ENCODE data around the gene IRF2. TPM values are rescaled to one million over a fixed set of nuclear protein-coding genes. Genes with fewer than 3 reads are reported as not detected.
A peak's percentile ranks its signal among the peaks of the same experiment; 100 is the strongest.

Gene IRF2
- total RNA-seq, 2 donors from 2014 or later: 17.3 to 24.6 TPM

GRCh38 chr4:184387351-184387750, 87.0 kb downstream of the IRF2 start:
- Mint-ChIP-seq H3K4me3 (no peak overlapping the region), H3K4me1 (peaks cover 47% of the 10 kb centered on the region), H3K27me3 (ENCODE audit: insufficient read depth) (no peaks in the 10 kb centered on the region), H3K36me3 (ENCODE audit: low read depth) (peaks cover 48% of the 10 kb centered on the region), H3K9me3 (no peaks in the 10 kb centered on the region), H3K27ac (peak overlapping the region; percentile 13)
- TF ChIP-seq CTCF (conservative IDR thresholded peaks at IDR 0.05): no peak
- Histone ChIP-seq H3K27ac (ENCODE audit: low read depth, low read length) (no peak overlapping the region), H3K4me1 (ENCODE audit: control insufficient read depth, insufficient read depth, low read length) (peaks cover 21% of the 10 kb centered on the region), H3K9ac (ENCODE audit: extremely low read depth, low read length, poor library complexity, severe bottlenecking) (no peak overlapping the region), H3K9me3 (ENCODE audit: control insufficient read depth, low read length) (peaks cover 7% of the 10 kb centered on the region), H3K4me3 (ENCODE audit: low read length) (no peak overlapping the region), H3K27me3 (ENCODE audit: control insufficient read depth, insufficient read depth, low read length, poor library complexity, severe bottlenecking) (no peaks in the 10 kb centered on the region), H3K36me3 (ENCODE audit: control insufficient read depth, insufficient read depth, low read length) (peaks cover 21% of the 10 kb centered on the region)
- DNase-seq: peak; percentile 35
- 76 to 79% methylated on average over 5 to 6 of the region's 6 CpGs for WGBS, 2 experiments (ENCODE audit: insufficient coverage in 1 of 2, insufficient read length in 1 of 2)

- Mint-ChIP-seq H3K27me3 (ENCODE audit: insufficient read depth) (no peaks in the 10 kb centered on the region), H3K4me1 (peaks cover 57% of the 10 kb centered on the region), H3K9me3 (no peaks in the 10 kb centered on the region), H3K36me3 (ENCODE audit: low read depth) (peaks cover 39% of the 10 kb centered on the region), H3K4me3 (no peak overlapping the region), H3K27ac (peak overlapping the region; percentile 74)
- no peak overlapping the region for H3K4me3 ChIP-seq (ENCODE audit: low read length)
- no peak for TF ChIP-seq CTCF (conservative IDR thresholded peaks at IDR 0.05)
- DNase-seq: peak; percentile 67
- no peak overlapping the region for H3K9ac ChIP-seq (ENCODE audit: extremely low read depth, low read length, poor library complexity, severe bottlenecking)
- no peak overlapping the region for H3K27ac ChIP-seq (ENCODE audit: low read depth, low read length)
- WGBS, 2 experiments (ENCODE audit: insufficient coverage in 1 of 2, insufficient read length in 1 of 2): 64 to 82% methylated on average over 8 to 10 of the region's 10 CpGs
- H3K27me3 ChIP-seq (ENCODE audit: control insufficient read depth, insufficient read depth, low read length, poor library complexity, severe bottlenecking): no peaks in the 10 kb centered on the region
- H3K9me3 ChIP-seq (ENCODE audit: control insufficient read depth, low read length): peaks cover 2% of the 10 kb centered on the region
- peaks cover 23% of the 10 kb centered on the region for H3K4me1 ChIP-seq (ENCODE audit: control insufficient read depth, insufficient read depth, low read length)
- H3K36me3 ChIP-seq (ENCODE audit: control insufficient read depth, insufficient read depth, low read length): peaks cover 14% of the 10 kb centered on the region
Measured at GRCh38 chr4:184386271-184386781, 88.0 kb downstream of the IRF2 start.

GRCh38 chr4:184385705-184386141, 88.6 kb downstream of the IRF2 start:
- no peaks in the 10 kb centered on the region for H3K9me3 ChIP-seq (ENCODE audit: control insufficient read depth, low read length)
- WGBS, 2 experiments (ENCODE audit: insufficient coverage in 1 of 2, insufficient read length in 1 of 2): 87 to 92% methylated on average over 6 of the region's 6 CpGs
- no peak overlapping the region for H3K27ac ChIP-seq (ENCODE audit: low read depth, low read length)
- Mint-ChIP-seq H3K9me3 (no peaks in the 10 kb centered on the region), H3K27me3 (ENCODE audit: insufficient read depth) (no peaks in the 10 kb centered on the region), H3K36me3 (ENCODE audit: low read depth) (peaks cover 33% of the 10 kb centered on the region), H3K4me1 (peaks cover 62% of the 10 kb centered on the region), H3K4me3 (no peak overlapping the region), H3K27ac (peak overlapping the region; percentile 49)
- no peaks in the 10 kb centered on the region for H3K27me3 ChIP-seq (ENCODE audit: control insufficient read depth, insufficient read depth, low read length, poor library complexity, severe bottlenecking)
- H3K9ac ChIP-seq (ENCODE audit: extremely low read depth, low read length, poor library complexity, severe bottlenecking): no peak overlapping the region
- H3K4me1 ChIP-seq (ENCODE audit: control insufficient read depth, insufficient read depth, low read length): peaks cover 23% of the 10 kb centered on the region
- peaks cover 9% of the 10 kb centered on the region for H3K36me3 ChIP-seq (ENCODE audit: control insufficient read depth, insufficient read depth, low read length)
- TF ChIP-seq CTCF (conservative IDR thresholded peaks at IDR 0.05): no peak
- H3K4me3 ChIP-seq (ENCODE audit: low read length): no peak overlapping the region
- DNase-seq: peak; percentile 53

Measured in endodermal cell (in vitro differentiated cells).